PC-3 (cell line): ENCODE measurements around the gene RNF225.
"Not testable (repeated sequence)": the region's sequence is repeated elsewhere in the genome, so short reads cannot be mapped to it uniquely, and the experiment has no call there.

Experiments
- EZH2phosphoT487 ChIP-seq: fragments of 300-600 bp; sonication (generic); IDR thresholded peaks from 2 replicates; pipeline ENCODE4 v1.6.1; 2018; ENCODE audit warnings: mild to moderate bottlenecking, antibody characterized with exemption, low read length, borderline replicate concordance
- TF ChIP-seq, protein P1 (sequence below): fragments of 300-600 bp; sonication (generic); conservative IDR thresholded peaks from 2 replicates; pipeline ENCODE4 v1.5.1; 2017; ENCODE audit warnings: antibody characterized with exemption, low read depth, mild to moderate bottlenecking, low read length

- TF ChIP-seq, protein P1, sequence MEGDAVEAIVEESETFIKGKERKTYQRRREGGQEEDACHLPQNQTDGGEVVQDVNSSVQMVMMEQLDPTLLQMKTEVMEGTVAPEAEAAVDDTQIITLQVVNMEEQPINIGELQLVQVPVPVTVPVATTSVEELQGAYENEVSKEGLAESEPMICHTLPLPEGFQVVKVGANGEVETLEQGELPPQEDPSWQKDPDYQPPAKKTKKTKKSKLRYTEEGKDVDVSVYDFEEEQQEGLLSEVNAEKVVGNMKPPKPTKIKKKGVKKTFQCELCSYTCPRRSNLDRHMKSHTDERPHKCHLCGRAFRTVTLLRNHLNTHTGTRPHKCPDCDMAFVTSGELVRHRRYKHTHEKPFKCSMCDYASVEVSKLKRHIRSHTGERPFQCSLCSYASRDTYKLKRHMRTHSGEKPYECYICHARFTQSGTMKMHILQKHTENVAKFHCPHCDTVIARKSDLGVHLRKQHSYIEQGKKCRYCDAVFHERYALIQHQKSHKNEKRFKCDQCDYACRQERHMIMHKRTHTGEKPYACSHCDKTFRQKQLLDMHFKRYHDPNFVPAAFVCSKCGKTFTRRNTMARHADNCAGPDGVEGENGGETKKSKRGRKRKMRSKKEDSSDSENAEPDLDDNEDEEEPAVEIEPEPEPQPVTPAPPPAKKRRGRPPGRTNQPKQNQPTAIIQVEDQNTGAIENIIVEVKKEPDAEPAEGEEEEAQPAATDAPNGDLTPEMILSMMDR, result not testable (repeated sequence)
- not testable (repeated sequence) for TF ChIP-seq EZH2phosphoT487
These were observed 47.5 kb downstream of the RNF225 start for GRCh38 chr19:58442986-58443385.
